ENCODE results near the gene HIRA.

GRCh38 chr22:19317865-19318264 lies 113.7 kb downstream of the HIRA start:
- TF ChIP-seq, protein P1, sequence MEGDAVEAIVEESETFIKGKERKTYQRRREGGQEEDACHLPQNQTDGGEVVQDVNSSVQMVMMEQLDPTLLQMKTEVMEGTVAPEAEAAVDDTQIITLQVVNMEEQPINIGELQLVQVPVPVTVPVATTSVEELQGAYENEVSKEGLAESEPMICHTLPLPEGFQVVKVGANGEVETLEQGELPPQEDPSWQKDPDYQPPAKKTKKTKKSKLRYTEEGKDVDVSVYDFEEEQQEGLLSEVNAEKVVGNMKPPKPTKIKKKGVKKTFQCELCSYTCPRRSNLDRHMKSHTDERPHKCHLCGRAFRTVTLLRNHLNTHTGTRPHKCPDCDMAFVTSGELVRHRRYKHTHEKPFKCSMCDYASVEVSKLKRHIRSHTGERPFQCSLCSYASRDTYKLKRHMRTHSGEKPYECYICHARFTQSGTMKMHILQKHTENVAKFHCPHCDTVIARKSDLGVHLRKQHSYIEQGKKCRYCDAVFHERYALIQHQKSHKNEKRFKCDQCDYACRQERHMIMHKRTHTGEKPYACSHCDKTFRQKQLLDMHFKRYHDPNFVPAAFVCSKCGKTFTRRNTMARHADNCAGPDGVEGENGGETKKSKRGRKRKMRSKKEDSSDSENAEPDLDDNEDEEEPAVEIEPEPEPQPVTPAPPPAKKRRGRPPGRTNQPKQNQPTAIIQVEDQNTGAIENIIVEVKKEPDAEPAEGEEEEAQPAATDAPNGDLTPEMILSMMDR (IDR thresholded peaks at IDR 0.05; ENCODE audit: borderline replicate concordance, extremely low read depth, low read length, poor library complexity, severe bottlenecking), result no peak
- no peak for TF ChIP-seq EZH2 (IDR thresholded peaks at IDR 0.05; ENCODE audit: borderline replicate concordance, low read depth, low read length, severe bottlenecking)

All from DND-41 (cell line).